CD4-positive, alpha-beta T cell treated with Interferon alpha-2 for 1 hour (primary cell): ENCODE results near the gene ZNF175.
"Not testable (repeated sequence)": the region's sequence is repeated elsewhere in the genome, so short reads cannot be mapped to it uniquely, and the experiment has no call there.

Source experiments
- DNase-seq, 2 donors: peaks; one replicate each; pipeline ENCODE4 v3.0.0-alpha.2; 2020 to 2022

ZNF175 gene

DNA sequence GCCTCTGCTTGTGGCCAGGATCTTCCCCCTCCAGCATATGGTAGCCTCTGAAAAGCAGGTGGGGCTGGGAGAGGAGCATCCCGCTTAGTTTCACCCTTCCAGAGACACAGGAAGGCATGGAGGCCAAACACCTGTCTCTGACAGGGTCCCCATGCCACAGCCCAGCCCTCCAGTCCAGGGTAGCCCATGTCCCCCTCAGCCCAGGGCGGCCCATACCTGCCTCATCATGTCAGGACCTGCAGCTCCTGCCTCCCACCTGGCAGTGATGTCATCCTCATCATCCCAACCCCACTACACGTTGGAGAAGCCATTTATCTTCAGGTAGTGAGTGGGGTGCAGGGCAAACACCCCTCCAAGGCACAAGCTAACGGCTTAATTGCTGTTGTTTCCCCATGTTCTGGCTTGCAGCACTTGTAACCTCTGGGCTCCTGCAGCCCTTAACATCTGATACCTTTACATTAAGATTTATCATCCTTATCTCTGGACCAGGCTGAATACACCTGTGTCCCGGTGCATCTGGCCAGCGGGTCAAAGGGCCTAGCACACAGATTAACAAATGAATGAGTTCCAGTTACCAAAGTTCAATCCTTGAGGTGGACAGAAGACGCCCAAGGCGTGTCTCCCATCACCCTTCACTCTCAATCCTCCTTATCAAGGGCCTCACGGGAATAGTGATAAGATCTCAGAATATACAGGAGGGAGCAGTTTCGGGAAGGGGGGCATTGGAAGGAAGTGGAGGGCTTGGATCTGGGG, 22.2 kb downstream of the ZNF175 start:
- no peak for DNase-seq

DNA sequence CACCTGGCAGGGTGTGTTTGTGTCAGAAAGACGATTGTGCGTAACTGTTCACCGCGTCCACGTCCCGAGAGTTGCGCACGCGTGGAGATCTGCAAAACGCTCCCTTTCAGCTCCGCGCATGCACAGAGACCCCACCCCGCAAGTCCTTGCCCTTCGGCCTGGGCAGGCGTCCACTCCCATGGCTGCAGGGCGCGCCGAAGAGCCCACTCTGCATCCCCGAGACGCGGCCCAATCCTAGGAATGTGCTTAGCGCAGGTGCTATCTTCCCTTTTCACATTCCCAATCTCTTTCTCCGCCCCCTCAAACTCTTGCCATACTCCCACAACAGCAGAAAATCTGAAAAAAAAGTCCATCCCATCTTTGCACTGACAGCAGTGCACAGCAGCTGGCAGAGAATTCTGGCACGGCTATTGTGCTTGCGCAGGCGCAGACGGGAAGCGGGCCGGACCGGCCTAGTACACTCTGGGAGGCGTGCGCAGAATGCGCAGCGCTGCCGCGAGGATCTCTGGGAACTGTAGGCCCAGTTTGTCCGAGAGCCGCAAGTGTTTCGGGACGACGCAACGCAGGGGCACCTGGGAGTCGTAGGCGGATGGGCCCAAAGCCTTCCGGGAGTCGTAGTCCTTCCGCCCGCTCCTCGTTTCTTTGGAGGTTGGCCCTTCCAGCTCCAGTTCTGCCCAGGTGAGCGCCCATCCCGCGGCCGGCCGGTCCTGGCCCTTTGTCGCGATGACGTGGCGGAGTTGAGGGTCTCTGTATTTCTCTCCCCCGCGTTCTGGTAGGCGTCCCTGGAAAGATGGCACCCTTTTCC, 23.1 kb downstream of the ZNF175 start:
- peak; percentile 97 for DNase-seq

DNA sequence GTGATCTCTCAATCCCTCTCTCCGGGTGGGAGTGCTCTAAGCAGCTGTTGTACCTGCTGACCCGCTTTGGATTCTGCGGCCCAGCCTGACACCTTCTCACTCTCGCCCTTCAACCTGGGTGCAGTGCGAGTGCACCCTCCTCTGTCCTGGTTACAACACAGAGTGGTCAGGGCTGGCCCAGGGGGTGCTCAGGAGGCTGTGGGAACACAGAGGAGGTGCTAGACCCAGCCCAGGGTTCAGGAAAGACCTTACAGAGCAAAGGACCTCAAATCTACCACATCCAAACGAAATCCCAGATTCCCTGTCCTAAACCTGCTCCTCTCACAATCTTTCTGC, 23.7 kb downstream of the ZNF175 start:
- DNase-seq: no peak

DNA sequence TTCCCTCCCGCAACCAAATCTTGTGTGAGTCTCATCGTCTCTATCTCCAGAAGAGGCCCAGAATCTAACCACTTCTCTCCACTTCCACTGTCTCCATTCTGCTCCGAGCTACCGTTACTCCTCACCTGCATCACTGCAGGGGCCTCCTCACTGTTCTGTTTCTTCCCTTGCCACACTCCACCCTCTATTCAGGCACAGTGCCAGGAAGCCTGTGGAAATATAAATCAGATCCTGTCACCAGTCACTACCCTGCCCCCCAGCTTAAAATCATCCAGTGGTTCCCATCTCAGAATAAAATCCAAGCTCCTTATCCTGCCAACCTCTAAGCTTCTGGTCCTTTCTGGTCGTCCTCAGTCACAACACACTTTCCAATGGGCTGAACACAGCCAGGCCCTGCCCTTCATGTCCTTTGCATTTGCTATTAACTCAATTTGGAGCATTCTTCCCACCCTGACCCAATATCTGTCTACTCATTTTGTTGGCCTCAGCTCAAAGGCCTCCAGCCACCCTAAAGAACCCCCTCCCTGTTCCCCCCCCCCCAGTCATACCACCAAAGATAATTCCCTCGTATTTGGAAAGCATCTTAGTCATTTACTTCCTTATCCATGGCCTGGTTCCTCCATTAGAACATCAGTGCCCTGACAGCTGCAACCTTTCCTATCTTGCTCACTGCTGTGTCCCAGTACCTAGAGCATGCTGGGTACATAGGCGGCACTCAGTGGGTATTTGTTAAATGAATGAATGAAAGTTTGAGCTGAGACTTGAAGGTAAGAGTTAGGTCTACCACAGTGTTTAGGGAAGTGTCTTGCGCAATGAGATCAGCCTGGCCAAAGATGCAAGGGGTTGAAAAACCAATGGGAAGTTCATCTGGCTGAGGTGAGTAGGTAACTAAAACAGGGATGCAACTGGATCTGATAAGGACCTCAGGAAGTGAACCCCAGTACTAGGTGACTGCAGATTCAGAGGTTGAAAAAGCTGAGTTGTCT, 24.4 kb downstream of the ZNF175 start:
- no peak for DNase-seq

DNA sequence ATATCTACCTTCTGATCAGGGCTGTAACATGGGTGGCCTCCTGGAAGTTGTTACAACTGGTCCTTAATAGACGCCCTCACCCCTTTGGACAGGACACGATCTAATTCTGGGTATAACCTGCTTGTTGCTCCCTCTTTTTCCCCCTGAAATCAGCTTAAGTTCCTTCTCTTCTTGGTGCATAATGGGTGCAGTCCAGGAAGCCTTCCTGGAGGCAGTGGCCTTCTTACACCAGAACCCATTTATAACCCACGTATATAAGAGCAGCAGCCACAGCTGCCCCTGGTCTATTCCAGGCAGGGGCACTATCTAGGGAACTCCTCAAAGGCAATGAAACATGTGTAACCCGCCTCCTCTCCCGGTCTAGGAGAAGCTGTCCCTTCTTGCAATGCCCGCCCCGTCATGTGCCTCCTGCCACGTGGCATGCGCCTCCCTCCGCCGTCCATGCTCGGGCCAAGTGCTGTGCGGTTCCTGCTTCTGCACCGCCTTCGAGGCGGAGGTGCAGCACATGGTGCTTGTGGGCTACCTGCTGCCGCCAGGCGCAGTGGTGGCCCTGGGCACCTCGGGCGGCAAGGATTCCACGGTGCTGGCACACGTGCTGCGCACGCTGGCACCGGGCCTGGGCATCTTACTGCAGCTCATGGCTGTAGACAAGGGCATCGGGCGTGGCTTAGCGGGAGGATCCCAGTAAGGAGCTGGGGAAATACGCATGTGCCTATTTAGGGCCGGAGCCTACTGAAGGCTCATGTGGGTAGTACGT, 27.3 kb downstream of the ZNF175 start:
- DNase-seq: no peak

DNA sequence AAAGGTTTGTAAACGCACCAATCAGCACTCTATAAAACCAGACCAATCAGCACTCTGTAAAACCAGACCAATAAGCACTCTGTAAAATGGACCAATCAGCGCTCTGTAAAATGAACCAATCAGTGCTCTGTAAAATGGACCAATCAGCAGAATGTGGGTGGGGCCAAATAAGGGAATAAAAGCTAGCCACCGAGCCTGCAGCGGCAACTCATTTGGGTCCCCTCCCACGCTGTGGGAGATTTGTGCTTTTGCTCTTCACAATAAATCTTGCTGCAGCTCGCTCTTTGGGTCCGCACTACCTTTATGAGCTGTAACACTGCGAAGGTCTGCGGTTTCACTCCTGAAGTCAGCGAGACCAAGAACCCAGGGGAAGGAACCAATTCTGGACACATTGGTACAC, 28.0 kb downstream of the ZNF175 start:
- DNase-seq: no peak

DNA sequence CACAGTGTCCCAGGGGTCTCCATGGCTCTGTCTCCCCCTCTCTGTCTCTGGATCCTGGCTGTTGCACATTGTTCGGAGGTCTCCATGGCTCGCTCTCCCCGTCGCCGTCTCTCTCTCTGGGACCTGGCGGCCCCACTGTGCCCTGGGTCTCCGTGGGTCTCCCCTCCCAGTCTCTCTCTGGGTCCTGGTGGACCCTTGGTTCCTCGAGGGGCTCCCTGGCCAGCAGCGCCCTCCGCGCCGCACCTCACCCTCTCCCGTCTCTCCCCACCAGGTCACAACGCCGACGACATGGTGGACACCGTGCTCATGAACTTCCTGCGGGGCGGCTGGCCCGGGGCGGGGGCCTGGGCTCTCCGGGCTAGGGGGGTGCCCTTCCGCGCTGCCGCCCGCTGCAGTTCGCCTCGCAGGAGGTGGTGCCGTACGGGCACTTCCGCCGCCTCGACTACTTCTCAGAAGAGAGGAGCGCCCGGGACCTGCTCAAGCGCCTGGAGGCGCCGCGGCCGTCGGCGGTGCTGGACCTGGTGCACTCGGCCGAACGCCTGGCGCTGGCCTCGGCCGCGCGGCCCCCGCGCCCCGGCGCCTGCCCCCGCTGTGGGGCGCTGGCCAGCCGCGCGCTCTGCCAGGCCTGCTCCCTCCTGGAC, 30.0 kb downstream of the ZNF175 start:
- DNase-seq: peak; percentile 11 to 20

DNA sequence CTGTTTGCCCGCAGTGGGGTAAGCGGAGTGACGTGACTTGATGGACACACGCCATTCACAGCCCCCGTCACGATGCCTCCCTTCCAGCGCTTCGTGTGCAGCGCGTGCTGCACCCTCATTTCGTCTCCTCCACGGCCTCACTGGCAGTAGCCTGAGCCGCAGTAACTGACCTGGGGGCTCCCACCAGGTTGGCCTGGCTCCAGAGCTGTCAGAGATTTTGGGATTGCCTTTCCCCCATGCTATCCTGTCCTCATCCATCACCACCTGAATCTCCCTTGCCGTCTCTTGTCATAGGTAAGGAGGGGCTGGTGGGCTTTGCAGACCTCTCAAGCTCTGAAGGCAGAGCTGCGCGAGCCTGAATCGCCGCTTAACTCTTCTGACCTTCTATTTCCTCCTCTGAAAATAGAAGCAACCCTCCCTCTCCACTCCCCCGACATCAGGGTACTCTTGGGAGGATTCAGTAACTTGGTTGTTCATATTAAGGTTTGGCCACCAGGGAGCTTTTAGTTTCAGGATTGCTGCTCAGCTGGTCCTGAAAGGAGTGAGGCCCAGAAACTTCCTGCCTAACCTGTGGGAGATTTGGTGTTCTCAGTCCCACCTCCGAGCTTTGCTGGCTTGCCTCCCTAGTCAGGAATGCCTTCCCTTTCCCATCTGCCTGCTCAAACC, 31.2 kb downstream of the ZNF175 start:
- DNase-seq: no peak

DNA sequence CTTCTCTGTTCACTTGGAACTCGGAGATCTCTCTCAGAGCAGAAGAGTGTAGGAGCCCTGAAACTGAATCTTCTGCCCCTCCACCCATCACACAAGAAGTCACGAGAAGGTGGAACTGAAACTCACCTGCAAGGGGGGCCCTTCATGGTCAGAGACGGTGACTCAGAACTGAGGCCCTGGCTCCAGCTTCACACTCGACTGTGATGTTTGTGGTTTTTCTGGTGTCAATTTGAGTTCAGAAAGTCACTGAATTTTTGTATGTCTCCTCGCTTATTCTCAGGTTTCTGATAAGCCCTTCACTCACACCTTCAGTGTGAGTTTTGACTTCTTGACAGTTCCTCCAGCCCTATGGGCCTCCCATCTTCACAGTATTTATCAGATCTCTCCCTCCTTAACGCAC, 36.0 kb downstream of the ZNF175 start:
- peak in 1 of 2 donors; percentile 73 for DNase-seq

DNA sequence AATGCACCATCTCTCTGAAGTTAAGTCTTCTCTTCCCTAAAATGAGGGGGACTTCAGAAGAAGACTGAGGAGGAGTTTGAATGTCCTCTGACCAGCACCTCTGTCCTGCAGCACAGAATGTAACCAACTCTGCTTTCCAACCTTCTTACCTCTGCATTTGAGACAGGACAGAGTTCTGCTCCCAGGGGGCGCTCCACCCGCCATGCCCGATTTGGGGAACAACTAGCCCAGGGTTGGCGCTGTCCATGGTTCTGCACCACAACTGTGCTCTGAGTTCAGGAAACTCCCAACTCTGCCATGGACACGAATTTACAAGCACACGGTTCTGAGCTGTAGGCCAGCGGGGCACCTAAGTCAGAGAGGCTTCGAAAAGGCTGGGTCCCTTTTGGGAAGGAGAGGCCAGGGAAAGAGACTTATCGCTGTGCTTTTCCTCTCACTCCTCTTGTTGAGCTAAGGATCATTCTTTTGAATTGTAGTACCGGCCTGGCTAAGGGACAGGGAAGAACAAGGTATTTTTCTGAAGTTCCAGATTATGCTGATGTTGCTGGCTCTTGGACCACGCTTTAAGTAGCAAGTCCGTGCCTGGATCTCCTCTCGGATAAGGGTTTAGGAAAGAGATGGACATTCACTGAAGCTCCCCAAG, 37.0 kb downstream of the ZNF175 start:
- peak; percentile 62 to 73 for DNase-seq

DNA sequence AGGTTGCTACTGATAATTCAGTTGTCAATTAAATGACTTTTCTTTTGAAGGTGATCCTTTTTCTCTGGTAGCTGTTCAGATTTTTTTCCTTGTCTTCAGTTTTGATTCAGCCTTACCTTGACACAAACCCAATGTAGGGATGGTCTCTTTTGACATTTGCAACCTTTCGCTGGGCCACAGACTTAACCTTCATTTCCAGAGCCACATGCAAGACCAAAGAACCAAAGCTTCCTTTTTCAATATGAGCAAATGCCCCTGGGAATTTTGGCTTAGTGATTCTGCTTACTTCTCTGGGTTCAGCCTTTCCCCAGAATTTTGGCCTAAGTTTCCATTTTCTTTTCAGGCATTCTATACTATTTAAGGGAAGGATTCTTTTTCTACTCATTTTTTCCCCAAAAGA, 39.5 kb downstream of the ZNF175 start:
- DNase-seq: no peak

DNA sequence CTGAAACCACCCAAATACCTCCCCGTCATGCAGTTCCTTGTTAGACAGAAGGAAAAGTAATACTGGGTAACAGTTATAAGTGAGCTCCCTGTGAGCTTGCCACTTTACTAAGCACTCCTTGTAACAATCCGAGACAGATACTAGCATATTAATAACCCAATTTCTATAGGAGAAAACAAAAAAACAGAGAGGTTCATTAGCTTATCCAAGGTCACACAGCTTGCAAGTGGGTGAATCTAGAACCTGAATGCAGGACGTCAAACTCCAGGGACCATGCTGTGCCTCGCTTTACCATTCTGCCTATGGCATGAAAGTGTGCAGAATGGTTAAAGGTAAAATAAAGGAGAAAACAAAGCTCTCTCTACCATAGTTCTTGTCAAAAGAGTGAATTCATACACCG, 43.7 kb downstream of the ZNF175 start:
- no peak for DNase-seq

DNA sequence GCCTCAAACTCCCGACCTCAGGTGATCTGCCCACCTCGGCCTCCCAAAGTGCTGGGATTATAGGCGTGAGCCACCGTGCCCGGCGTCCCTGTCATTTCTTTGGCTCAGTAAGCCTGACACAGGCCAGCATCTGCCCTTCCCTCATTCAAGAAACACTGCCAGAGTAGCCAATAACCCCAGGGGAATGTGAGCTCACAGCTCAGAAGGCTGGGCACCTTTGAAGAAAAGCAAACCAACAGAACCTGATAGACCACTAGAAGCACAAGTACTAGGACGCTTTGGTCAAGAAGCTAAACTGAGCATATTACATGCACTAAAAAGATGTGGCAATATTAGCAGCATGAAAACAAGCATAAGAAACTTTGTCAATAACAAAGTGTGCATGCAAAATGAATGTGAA, 44.9 kb downstream of the ZNF175 start:
- no peak for DNase-seq

DNA sequence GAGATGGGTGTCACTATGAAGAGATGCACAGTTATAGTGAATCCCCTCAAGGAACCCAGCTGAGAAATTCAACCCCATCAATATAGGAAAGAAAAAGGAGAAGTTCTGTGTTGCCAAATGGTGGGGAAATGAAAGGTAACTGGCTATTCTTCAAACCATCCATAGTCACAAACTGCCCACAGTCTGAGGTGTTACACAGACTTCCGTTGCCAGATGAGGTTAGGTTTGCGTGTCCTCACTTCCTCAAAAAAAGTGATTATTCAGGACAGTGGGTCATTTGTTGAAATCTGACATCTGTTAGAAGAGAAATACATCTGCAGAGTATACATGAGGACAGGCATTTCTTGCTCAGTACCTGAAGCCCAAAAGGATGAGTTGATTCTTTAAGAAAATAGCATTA, 50.1 kb downstream of the ZNF175 start:
- peak in 1 of 2 donors; percentile 40 for DNase-seq

DNA sequence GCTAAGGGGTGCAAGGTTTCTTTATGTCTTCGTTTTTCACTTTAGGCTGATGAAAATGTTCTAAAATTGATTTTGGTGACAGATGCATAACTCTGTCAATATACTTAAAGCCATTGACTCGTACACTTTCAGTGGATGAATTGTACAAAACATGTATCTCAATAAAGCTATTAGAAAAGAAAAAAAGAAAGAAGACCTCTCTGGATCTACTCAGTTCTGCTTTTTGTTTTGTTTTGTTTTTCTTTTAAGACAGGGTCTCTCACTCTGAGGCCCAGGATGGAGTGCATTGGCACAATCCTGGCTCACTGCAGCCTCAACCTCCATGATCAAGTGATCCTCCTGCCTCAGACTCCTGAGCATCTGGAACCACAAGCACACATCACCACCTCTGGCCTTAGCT, 55.6 kb downstream of the ZNF175 start:
- no peak for DNase-seq

DNA sequence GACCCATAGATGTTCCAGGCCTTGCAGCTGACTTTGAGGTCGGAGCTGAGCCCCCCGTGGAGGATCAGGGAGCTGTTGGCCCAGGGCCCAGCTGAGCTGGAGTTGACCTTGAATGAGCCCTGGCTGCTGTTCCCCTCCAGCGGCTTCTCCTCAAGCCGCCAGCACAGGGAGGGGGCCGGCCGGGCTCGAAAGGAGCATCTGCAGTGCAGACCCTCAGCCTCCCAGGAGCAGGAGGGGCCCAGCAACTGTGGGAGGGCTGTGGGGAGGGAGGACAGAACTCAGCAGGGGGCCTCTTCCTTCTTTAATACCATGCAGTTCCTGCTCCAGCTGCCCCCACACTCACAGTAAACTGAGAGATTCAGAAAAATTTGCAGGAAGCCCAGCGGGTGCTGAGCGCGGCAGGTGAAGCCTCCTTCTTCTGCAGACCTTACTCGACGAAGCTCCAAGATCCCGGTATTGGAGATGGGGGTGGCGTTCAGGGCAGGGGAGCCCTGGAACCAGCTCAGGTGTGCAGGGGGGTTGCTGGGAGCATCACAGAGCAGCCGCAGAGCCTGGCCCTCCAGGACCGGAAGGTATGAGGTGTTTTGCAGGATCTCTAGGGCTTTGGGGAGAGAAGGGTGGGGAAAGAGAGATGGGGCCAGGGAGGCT, 56.5 kb downstream of the ZNF175 start:
- DNase-seq: no peak

DNA sequence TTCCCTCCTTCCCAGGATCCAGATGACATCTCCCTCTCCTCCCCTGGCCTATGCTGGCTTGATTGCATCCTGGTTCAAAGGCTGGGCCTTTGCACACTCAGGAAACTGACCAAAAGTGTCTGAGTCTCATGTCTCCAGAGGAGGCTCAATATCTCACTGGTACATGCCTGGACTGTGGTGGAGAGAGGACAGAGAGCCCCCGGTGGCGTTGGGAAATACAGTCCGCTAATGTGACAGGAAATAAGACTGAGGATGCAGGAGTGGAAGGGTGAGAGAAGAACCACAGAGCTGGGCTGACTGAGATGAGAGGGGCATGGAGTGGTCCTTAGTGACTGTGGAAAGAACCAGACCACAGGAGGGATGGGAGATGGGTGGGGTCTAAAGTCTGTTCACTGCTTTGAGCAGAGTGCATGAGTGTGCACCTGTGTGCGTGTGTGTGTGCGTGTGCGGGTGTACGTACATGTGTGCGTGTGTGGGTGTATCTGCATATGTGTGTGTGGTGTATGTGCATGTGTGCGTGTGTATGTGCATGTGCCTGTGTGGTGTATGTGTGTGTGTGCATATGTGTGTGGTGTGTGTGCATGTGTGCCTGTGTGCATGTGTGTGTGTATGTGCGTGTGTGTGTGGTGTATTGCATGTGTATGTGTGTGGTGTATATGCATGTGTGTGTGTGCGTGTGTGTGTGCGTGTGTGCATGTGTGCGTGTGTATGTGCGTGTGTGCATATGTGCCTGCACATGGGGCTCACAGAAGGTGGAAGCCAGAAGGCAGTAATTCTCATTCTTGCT, 57.3 kb downstream of the ZNF175 start:
- DNase-seq: no peak

DNA sequence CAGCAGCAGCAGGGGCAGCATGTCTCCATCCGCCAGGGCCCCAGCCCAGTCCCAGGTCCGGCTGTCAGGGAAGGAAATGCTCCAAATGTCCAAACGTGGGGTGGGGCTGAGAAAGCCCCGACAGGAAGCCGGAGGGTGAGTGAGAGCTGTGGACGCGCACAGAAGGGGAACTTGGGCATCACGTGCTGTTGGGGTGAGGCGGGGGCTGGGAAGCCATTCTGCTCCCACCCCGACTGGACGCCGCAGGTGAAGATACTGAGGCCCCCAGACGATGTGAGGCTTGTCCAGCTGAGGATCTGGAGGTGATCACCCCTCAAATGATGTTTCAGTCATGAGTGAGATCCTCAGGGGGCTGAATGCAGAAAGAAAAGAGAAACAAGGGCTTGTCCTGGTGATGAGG, 59.2 kb downstream of the ZNF175 start, which contains the start of gene SIGLEC5:
SIGLEC5 (minus strand) TSS at position 87 of the 400 bp plus-strand sequence; CDS start at position 21, 66 bp downstream.
- not testable (repeated sequence) for DNase-seq

DNA sequence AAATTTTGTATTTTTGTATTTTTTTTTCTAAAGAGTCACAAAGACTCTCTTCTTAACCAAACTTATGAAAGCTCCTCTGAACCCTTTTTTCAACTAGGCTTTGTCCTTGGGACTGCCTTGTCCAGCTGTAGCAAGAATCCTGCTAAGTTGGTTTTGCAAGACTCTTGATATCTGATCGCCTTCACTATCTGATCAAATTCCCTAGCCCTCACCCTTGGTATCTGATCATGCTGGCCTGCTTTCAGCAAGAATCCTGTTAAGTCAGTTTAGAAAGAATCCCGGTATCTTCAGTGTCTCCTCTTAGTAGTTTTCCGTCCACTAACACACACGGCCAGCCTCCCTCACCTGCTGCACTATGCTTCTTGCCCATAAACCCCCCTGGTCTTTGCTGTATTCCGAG, 61.0 kb downstream of the ZNF175 start:
- DNase-seq: no peak
